Activated naive CD8-positive, alpha-beta T cell treated with anti-CD3 and anti-CD28 coated beads, Interleukin-2, amount 50 U/mL, for 24 hours (primary cell): Measurements from ENCODE around the gene PAPPA.

Experiments
- ATAC-seq: fragments of 150-1000 bp; cut with Tn5 transposase; one replicate; pipeline ENCODE4 v1.10.0; 2021
- DNase-seq: peaks from one replicate; pipeline ENCODE4 v3.0.0; 2021
- H3K27ac Mint-ChIP-seq: one replicate; pipeline ENCODE4 v1.8.0; 2021; ENCODE audit warnings: mild to moderate bottlenecking, mixed read lengths
- H3K27me3 Mint-ChIP-seq: one replicate; pipeline ENCODE4 v1.8.0; 2021; ENCODE audit warnings: mixed read lengths
- H3K36me3 Mint-ChIP-seq: one replicate; pipeline ENCODE4 v1.8.0; 2021; ENCODE audit warnings: low read depth, mixed read lengths
- H3K4me1 Mint-ChIP-seq: one replicate; pipeline ENCODE4 v1.8.0; 2021; ENCODE audit warnings: mixed read lengths
- H3K4me3 Mint-ChIP-seq: one replicate; pipeline ENCODE4 v1.8.0; 2021; ENCODE audit warnings: mild to moderate bottlenecking, moderate library complexity, mixed read lengths
- H3K9me3 Mint-ChIP-seq: one replicate; pipeline ENCODE4 v1.8.0; 2021; ENCODE audit warnings: mixed read lengths

PAPPA gene

DNA sequence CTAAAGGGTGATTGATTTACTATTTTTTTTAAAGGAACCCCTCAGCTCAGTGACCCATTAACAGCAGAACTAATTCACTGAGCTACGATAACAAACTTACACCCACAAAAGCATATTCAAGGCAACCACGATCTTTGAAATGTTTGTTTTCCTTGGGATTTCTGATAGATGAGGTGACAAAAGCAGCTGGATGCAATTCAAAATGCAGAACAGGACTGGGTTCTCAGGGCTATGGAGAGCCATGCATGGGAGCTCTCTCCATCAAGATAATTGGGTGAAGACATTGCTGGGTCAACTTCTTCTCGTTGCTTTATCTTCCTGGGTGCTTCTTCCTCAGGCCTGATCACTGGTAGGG lies 60.1 kb downstream of the PAPPA start:
- ATAC-seq (no peak), DNase-seq (no peak)
- Mint-ChIP-seq H3K27ac (no peak overlapping the region), H3K4me3 (no peak overlapping the region), H3K9me3 (no peaks in the 10 kb centered on the region), H3K36me3 (no peaks in the 10 kb centered on the region), H3K27me3 (peaks cover 2% of the 10 kb centered on the region), H3K4me1 (no peaks in the 10 kb centered on the region)

DNA sequence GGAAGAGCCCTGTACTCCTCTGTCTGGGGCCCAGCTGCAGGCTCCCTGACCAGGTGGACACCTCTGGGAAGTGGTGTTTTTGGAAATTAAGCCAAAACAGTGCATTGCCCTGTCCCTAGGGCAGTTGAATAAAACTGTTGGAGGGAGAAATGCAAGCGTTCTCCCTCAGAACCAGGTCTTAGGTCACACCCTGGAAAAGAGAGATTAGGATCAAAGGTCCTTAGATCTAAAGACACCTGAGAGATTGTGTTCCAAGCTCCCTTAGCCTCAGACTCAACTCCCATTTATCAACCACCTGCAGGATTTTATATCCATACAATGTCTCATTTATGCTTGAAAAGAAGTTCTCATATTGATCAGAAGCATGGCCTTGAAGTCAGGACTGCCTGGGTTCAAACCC lies 64.8 kb downstream of the PAPPA start:
- H3K4me3 Mint-ChIP-seq: no peak overlapping the region
- H3K4me1 Mint-ChIP-seq: no peaks in the 10 kb centered on the region
- H3K36me3 Mint-ChIP-seq: no peaks in the 10 kb centered on the region
- DNase-seq: no peak
- H3K9me3 Mint-ChIP-seq: peaks cover 12% of the 10 kb centered on the region
- ATAC-seq: no peak
- H3K27ac Mint-ChIP-seq: no peak overlapping the region
- no peaks in the 10 kb centered on the region for H3K27me3 Mint-ChIP-seq

DNA sequence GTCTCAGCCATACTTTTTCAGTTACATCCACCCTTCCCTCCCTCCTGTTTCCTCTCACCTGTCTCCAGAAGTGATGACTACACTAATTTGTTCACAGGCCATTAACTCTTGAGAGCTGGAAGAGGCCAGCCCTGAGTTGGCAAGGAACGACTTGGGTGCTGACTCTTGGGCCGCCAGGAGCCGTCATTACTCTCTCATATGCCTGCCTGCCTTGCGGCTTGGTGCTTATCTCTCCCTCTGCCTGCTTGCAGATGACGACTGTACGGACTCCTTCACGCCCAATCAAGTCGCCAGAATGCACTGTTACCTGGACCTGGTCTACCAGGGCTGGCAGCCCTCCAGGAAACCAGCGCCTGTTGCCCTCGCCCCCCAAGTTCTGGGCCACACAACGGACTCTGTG lies 66.1 kb downstream of the PAPPA start:
- DNase-seq (no peak), ATAC-seq (no peak)
- no peak overlapping the region for H3K4me3 Mint-ChIP-seq
- no peaks in the 10 kb centered on the region for H3K4me1 Mint-ChIP-seq
- no peaks in the 10 kb centered on the region for H3K27me3 Mint-ChIP-seq
- H3K36me3 Mint-ChIP-seq: no peaks in the 10 kb centered on the region
- H3K27ac Mint-ChIP-seq: no peak overlapping the region
- H3K9me3 Mint-ChIP-seq: peaks cover 12% of the 10 kb centered on the region

DNA sequence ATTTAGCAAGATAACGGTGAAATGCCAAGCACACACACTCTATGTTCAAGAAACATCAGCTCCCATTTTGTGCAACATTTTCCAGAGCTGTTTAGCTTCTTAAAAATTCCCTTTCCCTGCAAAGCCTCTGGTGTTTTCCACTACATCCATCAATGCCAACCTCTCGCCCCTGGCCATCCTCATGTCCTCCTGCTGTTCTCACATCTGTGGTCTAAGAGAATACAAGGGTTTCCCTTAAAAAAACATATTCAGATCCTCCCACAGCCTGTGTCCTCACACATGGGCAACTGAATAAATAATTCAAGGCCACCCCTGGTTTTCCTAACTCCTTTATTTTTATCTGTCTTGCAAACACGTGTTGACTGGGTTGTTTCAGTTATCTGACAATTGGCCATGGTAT lies 70.3 kb downstream of the PAPPA start:
- DNase-seq (no peak), ATAC-seq (no peak)
- H3K4me3 Mint-ChIP-seq: no peak overlapping the region
- H3K27ac Mint-ChIP-seq: no peak overlapping the region
- H3K4me1 Mint-ChIP-seq: no peaks in the 10 kb centered on the region
- no peaks in the 10 kb centered on the region for H3K36me3 Mint-ChIP-seq
- no peaks in the 10 kb centered on the region for H3K27me3 Mint-ChIP-seq
- H3K9me3 Mint-ChIP-seq: peaks cover 12% of the 10 kb centered on the region

DNA sequence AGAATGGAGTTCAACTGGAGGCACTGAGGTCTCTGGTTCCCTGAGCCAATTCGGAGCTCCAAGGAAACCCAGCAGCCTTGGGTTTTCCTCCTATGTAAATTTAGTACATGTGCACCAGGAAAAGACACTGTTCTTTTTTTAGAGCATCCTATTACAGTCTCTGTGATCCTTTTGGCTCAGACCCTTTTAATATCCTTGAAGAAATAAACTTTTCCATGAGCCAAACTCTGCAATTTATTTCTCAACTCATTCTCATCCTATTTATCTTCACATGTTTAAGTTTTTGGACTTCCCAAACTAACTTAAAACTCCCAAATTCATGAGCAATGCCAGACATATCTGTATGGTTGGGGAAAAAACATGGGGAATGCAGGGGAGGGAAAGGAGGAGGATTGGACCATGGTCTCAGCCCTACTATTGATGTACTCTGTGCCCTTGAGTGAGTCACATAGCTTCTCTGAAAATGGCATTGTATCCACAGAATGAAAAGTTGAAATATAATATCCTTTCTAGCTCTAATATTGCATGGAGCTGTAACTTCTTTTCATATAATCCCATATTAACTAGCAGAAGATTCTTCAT lies 76.6 kb downstream of the PAPPA start:
- no peak overlapping the region for H3K4me3 Mint-ChIP-seq
- no peaks in the 10 kb centered on the region for H3K4me1 Mint-ChIP-seq
- no peaks in the 10 kb centered on the region for H3K36me3 Mint-ChIP-seq
- DNase-seq (no peak), ATAC-seq (no peak)
- no peak overlapping the region for H3K27ac Mint-ChIP-seq
- H3K27me3 Mint-ChIP-seq: no peaks in the 10 kb centered on the region
- H3K9me3 Mint-ChIP-seq: peaks cover 12% of the 10 kb centered on the region

DNA sequence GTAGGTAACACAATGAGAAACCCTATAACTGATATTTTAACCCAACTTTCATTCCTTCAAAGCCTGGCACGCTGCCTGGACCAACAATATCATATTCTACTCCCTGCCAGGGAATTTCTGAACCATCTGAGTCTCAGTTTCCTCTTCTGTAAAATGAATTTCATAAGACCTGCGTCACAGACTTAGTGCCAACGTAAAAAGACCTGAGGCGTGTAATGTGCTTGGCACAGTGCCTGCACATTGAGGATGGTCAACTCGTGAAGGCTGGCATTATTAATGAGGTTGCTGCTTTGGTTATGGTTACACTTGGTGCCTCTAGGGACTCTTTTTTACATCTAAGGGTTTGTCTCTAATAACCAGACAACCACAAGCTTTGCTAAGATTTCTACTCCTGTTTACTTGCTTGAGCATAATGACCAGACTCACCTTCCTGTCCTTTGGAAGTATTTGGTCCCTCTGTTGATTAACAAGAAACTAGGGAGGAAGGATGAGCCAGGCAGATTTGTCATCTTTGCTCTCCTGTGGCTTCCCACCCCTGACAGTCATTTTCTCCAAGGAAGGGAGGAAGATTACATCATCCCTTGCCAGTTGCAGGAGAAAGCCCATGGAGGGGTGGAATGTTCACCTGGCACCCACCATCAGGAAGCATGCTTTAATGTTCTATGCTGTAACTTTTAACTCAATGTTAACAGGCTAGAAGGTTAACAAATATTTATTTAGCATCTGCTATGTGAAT lies 79.0 kb downstream of the PAPPA start:
- ATAC-seq: no peak
- Mint-ChIP-seq H3K36me3 (no peaks in the 10 kb centered on the region), H3K27ac (no peak overlapping the region), H3K9me3 (peaks cover 21% of the 10 kb centered on the region), H3K4me1 (no peaks in the 10 kb centered on the region), H3K4me3 (no peak overlapping the region), H3K27me3 (no peaks in the 10 kb centered on the region)
- no peak for DNase-seq

DNA sequence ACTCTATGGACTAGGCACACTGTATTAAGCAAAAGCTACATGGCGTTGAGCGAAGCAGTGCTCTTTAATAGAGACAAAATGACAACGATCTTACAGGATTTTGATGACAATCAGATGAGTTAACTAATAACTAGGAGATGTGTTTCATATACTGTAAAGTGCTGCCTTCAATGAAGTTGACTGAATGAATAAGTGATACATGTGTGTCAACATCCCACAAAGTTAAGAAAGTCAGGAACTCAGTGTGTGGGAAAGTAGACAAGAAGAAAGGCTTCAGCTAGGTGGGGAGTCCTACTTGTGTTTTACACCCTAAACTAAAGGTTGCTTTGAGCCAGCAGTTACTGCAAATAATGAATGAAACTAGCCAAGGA lies 79.6 kb downstream of the PAPPA start:
- no peaks in the 10 kb centered on the region for H3K27me3 Mint-ChIP-seq
- H3K27ac Mint-ChIP-seq: no peak overlapping the region
- H3K4me1 Mint-ChIP-seq: no peaks in the 10 kb centered on the region
- no peak overlapping the region for H3K4me3 Mint-ChIP-seq
- ATAC-seq: no peak
- H3K36me3 Mint-ChIP-seq: no peaks in the 10 kb centered on the region
- peaks cover 21% of the 10 kb centered on the region for H3K9me3 Mint-ChIP-seq
- DNase-seq: no peak

DNA sequence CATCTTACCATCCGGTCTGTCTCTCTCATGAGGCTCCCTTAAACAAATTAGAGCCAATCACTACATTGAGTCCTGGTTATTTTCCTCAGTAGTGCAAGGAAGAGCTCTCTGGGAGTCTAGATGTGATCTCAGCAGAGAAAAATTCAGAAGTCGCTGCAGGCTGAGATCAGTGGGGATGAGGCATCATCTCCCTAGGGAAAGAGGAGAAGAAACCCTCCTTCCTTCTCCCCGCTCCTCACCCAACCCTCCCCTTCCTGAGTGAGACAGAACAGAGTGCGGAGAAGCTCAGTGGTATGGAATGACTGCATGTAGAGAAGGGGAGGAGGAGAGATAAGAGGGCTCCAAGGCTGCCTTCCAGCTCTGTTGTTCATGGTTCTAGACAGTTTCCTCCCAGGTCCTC lies 80.5 kb downstream of the PAPPA start:
- peaks cover 21% of the 10 kb centered on the region for H3K9me3 Mint-ChIP-seq
- DNase-seq (no peak), ATAC-seq (no peak)
- no peaks in the 10 kb centered on the region for H3K4me1 Mint-ChIP-seq
- no peaks in the 10 kb centered on the region for H3K27me3 Mint-ChIP-seq
- no peak overlapping the region for H3K4me3 Mint-ChIP-seq
- no peaks in the 10 kb centered on the region for H3K36me3 Mint-ChIP-seq
- no peak overlapping the region for H3K27ac Mint-ChIP-seq

DNA sequence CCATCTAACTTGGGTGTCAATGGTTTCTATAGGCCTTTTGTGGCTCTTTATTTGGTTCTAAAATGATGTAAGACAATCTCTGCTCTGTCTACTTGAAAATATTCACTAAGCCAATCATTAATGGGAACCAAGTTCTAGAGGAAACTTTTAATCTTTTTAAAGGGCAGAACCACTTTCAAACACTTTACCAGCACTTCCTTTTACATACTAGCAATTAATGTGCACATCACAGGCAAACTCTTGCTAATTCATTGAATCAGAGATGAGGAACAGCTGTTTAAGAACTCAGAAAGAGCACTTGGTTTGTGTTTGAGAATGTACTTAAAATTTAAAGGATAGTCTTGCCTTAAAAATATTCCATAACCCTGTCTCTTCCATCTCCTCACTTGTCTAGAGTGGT lies 83.4 kb downstream of the PAPPA start:
- H3K4me1 Mint-ChIP-seq: no peaks in the 10 kb centered on the region
- peaks cover 11% of the 10 kb centered on the region for H3K9me3 Mint-ChIP-seq
- H3K27ac Mint-ChIP-seq: no peak overlapping the region

DNA sequence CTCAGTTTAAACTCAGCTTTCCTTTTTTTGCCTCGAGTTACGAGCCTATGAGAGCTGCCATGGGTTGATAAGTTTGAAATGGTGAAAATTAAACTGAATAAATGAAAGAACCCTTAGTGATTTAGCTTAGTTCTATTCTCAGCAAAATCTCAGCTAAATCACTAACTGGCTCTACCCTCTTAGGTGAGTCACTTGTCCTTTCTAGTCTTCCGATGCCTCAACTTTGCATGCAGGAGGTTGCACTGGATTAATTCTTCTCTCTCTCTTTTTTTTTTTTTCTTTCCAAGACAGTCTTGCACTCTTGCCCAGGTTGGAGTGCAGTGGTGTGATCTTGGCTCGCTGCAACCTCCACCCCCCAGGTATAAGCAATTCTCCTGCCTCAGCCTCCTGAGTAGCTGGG lies 83.9 kb downstream of the PAPPA start:
- ATAC-seq: no peak
- DNase-seq: no peak
- H3K36me3 Mint-ChIP-seq: no peaks in the 10 kb centered on the region
- no peak overlapping the region for H3K4me3 Mint-ChIP-seq
- peaks cover 8% of the 10 kb centered on the region for H3K9me3 Mint-ChIP-seq
- H3K27ac Mint-ChIP-seq: no peak overlapping the region
- no peaks in the 10 kb centered on the region for H3K4me1 Mint-ChIP-seq
- H3K27me3 Mint-ChIP-seq: no peaks in the 10 kb centered on the region

More for the DNA sequence above, 83.4 kb downstream of the PAPPA start:
- no peaks in the 10 kb centered on the region for H3K36me3 Mint-ChIP-seq
- H3K27me3 Mint-ChIP-seq: no peaks in the 10 kb centered on the region
- DNase-seq (no peak), ATAC-seq (no peak)
- no peak overlapping the region for H3K4me3 Mint-ChIP-seq

DNA sequence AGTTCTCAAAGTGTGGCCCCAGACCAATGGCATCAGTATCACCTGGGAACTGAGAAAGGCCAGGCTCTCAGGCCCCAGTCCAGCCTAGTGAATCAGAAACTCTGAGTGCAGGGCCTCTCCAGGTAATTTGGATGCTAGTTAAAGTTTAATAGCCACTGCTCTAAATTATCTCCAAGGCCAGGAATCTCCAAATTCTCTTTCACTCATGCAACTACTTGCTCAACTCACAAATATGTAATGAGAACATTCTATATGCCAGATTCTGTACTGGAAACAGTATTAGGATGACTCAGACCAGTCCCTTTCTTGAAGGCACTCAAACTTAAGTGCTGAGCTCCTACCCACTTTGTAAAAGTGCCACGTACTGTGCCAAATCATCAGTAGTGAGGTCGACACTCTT lies 84.6 kb downstream of the PAPPA start:
- Mint-ChIP-seq H3K36me3 (no peaks in the 10 kb centered on the region), H3K27me3 (no peaks in the 10 kb centered on the region), H3K4me3 (no peak overlapping the region), H3K4me1 (no peaks in the 10 kb centered on the region), H3K9me3 (peaks cover 8% of the 10 kb centered on the region), H3K27ac (no peak overlapping the region)
- ATAC-seq (no peak), DNase-seq (no peak)

DNA sequence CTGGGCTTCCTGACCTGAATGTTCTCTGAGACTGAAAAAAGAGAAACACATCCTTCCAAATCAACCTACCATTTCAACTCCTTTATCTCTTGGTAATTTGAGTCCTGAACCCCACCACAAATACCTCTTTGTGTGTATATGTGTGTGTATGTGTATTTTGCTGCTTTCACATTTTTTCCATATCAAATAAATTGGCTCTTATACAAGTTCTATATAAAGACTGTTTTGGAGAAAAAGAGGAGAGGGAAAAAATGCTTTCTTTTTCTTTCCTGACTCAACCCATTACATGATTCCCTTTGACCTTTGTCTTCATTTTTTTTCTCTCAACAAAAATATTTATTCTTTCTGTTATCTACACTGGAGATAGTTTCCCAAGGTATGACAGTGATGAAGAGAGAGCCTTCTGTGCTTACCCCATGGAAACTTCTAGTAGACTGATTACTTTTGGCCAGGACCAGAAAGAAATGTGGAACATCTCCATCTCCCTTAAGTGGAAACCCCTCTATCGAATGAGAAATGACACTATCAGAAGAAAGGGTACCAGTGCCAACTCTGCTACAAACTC lies 85.3 kb downstream of the PAPPA start:
- no peak overlapping the region for H3K4me3 Mint-ChIP-seq
- H3K27ac Mint-ChIP-seq: no peak overlapping the region
- no peaks in the 10 kb centered on the region for H3K36me3 Mint-ChIP-seq
- H3K9me3 Mint-ChIP-seq: peaks cover 8% of the 10 kb centered on the region
- DNase-seq: no peak
- no peaks in the 10 kb centered on the region for H3K27me3 Mint-ChIP-seq
- no peak for ATAC-seq
- H3K4me1 Mint-ChIP-seq: no peaks in the 10 kb centered on the region

DNA sequence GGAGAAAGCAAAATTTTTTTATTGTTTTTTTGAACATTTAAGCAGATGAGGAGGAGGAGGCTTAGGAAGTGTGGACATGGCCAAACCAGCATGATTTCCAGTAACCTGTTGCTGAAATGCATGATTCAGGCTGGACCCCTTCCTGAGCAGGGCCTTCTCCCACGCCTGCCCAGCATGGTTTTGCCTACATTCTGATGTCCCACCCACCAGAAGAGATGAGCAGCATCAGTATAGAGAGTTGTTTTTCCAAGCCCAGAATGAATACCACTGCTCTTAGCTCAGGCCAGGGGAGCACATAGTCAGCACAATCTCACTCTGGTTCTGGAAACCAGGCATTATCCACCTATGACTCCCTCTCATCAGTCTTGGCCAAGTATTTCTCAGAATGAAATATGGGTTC lies 90.1 kb downstream of the PAPPA start:
- H3K27me3 Mint-ChIP-seq: no peaks in the 10 kb centered on the region
- DNase-seq: no peak
- ATAC-seq: no peak
- no peaks in the 10 kb centered on the region for H3K36me3 Mint-ChIP-seq
- H3K27ac Mint-ChIP-seq: no peak overlapping the region
- no peaks in the 10 kb centered on the region for H3K4me1 Mint-ChIP-seq
- H3K9me3 Mint-ChIP-seq: no peaks in the 10 kb centered on the region
- no peak overlapping the region for H3K4me3 Mint-ChIP-seq

DNA sequence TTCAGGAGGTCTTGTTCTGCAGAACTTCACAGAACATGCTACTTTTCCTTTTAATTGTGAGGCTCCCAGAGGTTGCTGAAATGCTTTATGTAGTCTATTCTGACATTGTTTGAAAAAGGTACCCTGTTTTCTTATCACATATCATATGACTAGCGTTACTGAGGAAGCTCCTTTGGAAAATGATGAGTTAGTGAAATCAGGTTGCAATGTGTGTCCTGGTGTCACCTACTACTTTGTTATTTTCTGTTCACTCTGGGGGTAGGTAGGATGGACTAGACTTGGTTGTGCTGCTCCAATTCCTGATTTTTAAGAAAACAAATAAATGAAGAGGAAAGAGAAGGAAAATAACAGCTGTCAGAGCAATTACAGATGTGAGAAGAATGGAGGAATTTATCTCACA lies 93.7 kb downstream of the PAPPA start:
- DNase-seq (no peak), ATAC-seq (no peak)
- no peaks in the 10 kb centered on the region for H3K4me1 Mint-ChIP-seq
- no peak overlapping the region for H3K27ac Mint-ChIP-seq
- H3K36me3 Mint-ChIP-seq: no peaks in the 10 kb centered on the region
- H3K4me3 Mint-ChIP-seq: no peak overlapping the region
- H3K9me3 Mint-ChIP-seq: no peaks in the 10 kb centered on the region
- peaks cover 1% of the 10 kb centered on the region for H3K27me3 Mint-ChIP-seq

DNA sequence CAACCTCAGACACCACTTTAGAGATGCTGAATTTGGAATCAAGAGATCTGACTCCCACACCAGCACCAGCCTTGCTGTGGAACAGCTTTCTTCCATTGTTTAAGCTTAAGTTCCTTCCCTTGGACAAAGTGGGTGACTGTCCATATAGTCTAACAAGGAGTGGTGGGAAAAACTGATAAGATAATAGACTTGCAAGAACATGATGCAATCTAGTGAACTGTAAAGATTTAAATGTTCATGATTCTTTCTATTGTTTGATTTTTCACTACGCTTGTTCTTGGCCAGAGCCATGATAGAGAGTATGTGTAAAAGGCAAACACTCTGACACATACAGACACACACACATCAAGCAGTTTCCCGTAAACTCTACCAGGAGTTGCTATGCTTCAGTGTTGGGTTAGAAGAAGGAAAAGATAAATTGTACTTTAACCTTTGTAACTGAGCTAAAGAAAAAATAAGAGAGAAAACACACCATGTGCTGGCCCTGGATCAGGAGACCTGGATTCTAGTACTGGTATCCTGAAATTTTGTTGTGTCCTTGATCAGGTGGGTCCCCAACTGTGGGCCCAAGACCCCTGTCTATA lies 94.3 kb downstream of the PAPPA start:
- Mint-ChIP-seq H3K36me3 (no peaks in the 10 kb centered on the region), H3K27ac (no peak overlapping the region), H3K4me1 (no peaks in the 10 kb centered on the region), H3K4me3 (no peak overlapping the region), H3K27me3 (peaks cover 4% of the 10 kb centered on the region), H3K9me3 (no peaks in the 10 kb centered on the region)
- DNase-seq (no peak), ATAC-seq (no peak)
